SIG-M5 treated with dmso at 0.1 percent for 504 hours (cell line): ENCODE results near the gene LEMD2.

ENCODE experiments used
- DNase-seq: peaks from one replicate; lab custom pipeline; 2025; ENCODE audit not compliant: unreplicated experiment; lab: John Stamatoyannopoulos, UW

The LEMD2 gene

GRCh38 chr6:33724102-33725023 is 64.6 kb downstream of the LEMD2 start:
- DNase-seq: no peak

GRCh38 chr6:33723371-33724085 is 65.4 kb downstream of the LEMD2 start:
- no peak for DNase-seq

- DNase-seq: no peak
These were observed 66.8 kb downstream of the LEMD2 start for GRCh38 chr6:33722103-33722623.

- DNase-seq: no peak
These were observed 67.4 kb downstream of the LEMD2 start for GRCh38 chr6:33721508-33721907.
